GM21786 (cell line): Measurements from ENCODE around the gene LRRC4B.

ENCODE experiments used
- ATAC-seq: cut with Tn5 transposase; IDR thresholded peaks from one replicate; pipeline ENCODE4 v1.9.1; 2021; ENCODE audit not compliant: unreplicated experiment

LRRC4B gene

GRCh38 chr19:50467566-50467965 lies 100.7 kb downstream of the LRRC4B start:
- ATAC-seq: no peak
